ENCODE results near the gene TRIL.

TRIL gene

GRCh38 chr7:28903730-28904577 is 54.2 kb downstream of the TRIL start:
- FAIRE-seq (no peak), DNase-seq (ENCODE audit: extremely low spot score, insufficient read length, low read depth) (no peak)
